Panc1 (cell line): ENCODE results near the gene DENND5B. TPM values are rescaled to one million over a fixed set of nuclear protein-coding genes. Genes with fewer than 3 reads are reported as not detected.

ENCODE experiments used
- ATAC-seq: fragments of 200-7000 bp; cut with Tn5 transposase; 2 replicates; pipeline ENCODE4 v1.9.1; 2020; ENCODE audit warnings: mild to moderate bottlenecking, moderate library complexity
- BruUV-seq: library from RNA; stranded (reverse); fragments of 400-500 nt; replicated peaks from 2 replicates; lab custom pipeline; 2021; lab: Mats Ljungman, UMichigan
- CTCF ChIA-PET: fragments of 300-600 bp; sonication (Branson Sonifier 250); formaldehyde crosslinking; loops from one replicate; lab custom pipeline; 2022; ENCODE audit warnings: antibody characterized with exemption; lab: Charles Lee
- POLR2A ChIA-PET: fragments of 300-600 bp; sonication (Branson Sonifier 250); formaldehyde crosslinking; loops from one replicate; lab custom pipeline; 2022; ENCODE audit warnings: antibody characterized with exemption; lab: Charles Lee
- DNase-seq: peaks from one replicate; pipeline ENCODE4 v3.0.0-alpha.2; 2010; ENCODE audit warnings: low read depth, low spot score
- H3K27ac ChIP-seq: 2 replicates; pipeline ENCODE4 v1.5.1; 2011; ENCODE audit warnings: mild to moderate bottlenecking, low read length, inconsistent platforms
- H3K27me3 ChIP-seq: fragments of 200-500 bp; sonication (Bioruptor generic); 2 replicates; pipeline ENCODE4 v1.6.0; 2014; ENCODE audit warnings: low read length, inconsistent platforms; ENCODE audit not compliant: control insufficient read depth, insufficient read depth
- H3K36me3 ChIP-seq: fragments of 200-500 bp; sonication (Bioruptor generic); 2 replicates; pipeline ENCODE4 v1.5.1; 2014; ENCODE audit warnings: inconsistent platforms, mild to moderate bottlenecking, low read length, moderate library complexity; ENCODE audit not compliant: control insufficient read depth, insufficient read depth
- H3K4me1 ChIP-seq: 2 replicates; pipeline ENCODE4 v1.5.1; 2011; ENCODE audit warnings: inconsistent platforms, mild to moderate bottlenecking, low read length, moderate library complexity; ENCODE audit not compliant: control insufficient read depth, insufficient read depth
- H3K4me3 ChIP-seq, 2 experiments: 2 replicates each; pipeline ENCODE4 v1.5.1; 2011 to 2012; ENCODE audit warnings: low read depth in 2 of 2, low read length in 2 of 2, mild to moderate bottlenecking in 2 of 2, inconsistent platforms in 1 of 2, moderate library complexity in 1 of 2
- H3K9me3 ChIP-seq: fragments of 200-500 bp; sonication (Bioruptor generic); 2 replicates; pipeline ENCODE4 v1.5.1; 2014; ENCODE audit warnings: low read depth, mild to moderate bottlenecking, inconsistent platforms, low read length, moderate library complexity; ENCODE audit not compliant: control insufficient read depth, insufficient read depth
- POLR2AphosphoS5 ChIP-seq: IDR thresholded peaks from 2 replicates; pipeline ENCODE4 v1.6.1; 2012; ENCODE audit warnings: mild to moderate bottlenecking, low read depth, low read length, moderate library complexity
- SIN3A ChIP-seq: IDR thresholded peaks from 2 replicates; pipeline ENCODE4 v1.6.1; 2012; ENCODE audit warnings: low read depth, mild to moderate bottlenecking, low read length, moderate library complexity, borderline replicate concordance; ENCODE audit not compliant: insufficient read depth
- TCF7L2 ChIP-seq: IDR thresholded peaks from 2 replicates; pipeline ENCODE4 v1.6.1; 2011; ENCODE audit warnings: mild to moderate bottlenecking, low read depth, low read length, inconsistent platforms
- in situ Hi-C: cut with HindIII; loops from 2 replicates; pipeline ENCODE4 v1.10.0; 2016; ENCODE audit warnings: low sequenced_read_pairs, low pct_unique_long_range_greater_than_20kb
- intact Hi-C: fragments of 100-400 bp; cut with micrococcal nuclease; formaldehyde crosslinking; loops from one replicate; pipeline ENCODE4 v1.10.0; 2022; ENCODE audit not compliant: unreplicated experiment
- total RNA-seq: library from RNA; stranded (reverse); gene quantifications from one replicate; pipeline ENCODE4 v1.2.1, GENCODE V29; 2021; ENCODE audit not compliant: unreplicated experiment
- TF ChIP-seq, protein P1 (sequence below), 2 experiments: IDR thresholded peaks; 2 replicates each; pipeline ENCODE4 v1.6.1; 2011 to 2012; ENCODE audit warnings: low read depth in 2 of 2, control low read depth in 1 of 2, low read length in 1 of 2, mild to moderate bottlenecking in 1 of 2, moderate library complexity in 1 of 2; ENCODE audit not compliant: insufficient read depth in 1 of 2
- TF ChIP-seq, protein P2 (sequence below): fragments of 450-650 bp; IDR thresholded peaks from 2 replicates; pipeline ENCODE4 v1.5.1; 2017; ENCODE audit warnings: mild to moderate bottlenecking

DENND5B gene
- total RNA-seq, 1 experiment from 2014 or later = 36.8 TPM

DNA sequence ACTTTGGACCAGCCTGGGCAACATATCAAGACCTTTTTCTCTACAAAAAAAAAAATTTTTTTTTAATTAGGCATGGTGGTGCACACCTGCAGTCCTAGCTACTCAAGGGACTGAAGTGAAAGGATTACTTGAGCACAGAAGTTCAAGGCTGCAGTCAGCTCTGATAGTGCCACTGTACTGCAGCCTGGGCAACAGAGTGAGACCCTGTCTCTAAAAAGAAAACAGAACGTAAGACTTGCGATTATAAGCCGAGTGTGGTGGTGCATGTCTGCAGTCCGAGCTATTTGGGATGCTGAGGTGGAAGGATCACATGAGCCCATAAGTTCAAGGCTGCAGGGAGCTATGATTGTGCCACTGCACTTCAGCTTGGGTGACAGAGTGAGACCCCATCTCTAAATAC is 76.0 kb downstream of the DENND5B start:
- Histone ChIP-seq H3K9me3 (no peaks in the 10 kb centered on the region), H3K4me1 (peaks cover 29% of the 10 kb centered on the region), H3K4me3 (no peak overlapping the region), H3K36me3 (no peaks in the 10 kb centered on the region), H3K27me3 (no peaks in the 10 kb centered on the region), H3K27ac (no peak overlapping the region)
- TF ChIP-seq SIN3A (no peak), POLR2AphosphoS5 (no peak), TCF7L2 (no peak)
- TF ChIP-seq, protein P1, sequence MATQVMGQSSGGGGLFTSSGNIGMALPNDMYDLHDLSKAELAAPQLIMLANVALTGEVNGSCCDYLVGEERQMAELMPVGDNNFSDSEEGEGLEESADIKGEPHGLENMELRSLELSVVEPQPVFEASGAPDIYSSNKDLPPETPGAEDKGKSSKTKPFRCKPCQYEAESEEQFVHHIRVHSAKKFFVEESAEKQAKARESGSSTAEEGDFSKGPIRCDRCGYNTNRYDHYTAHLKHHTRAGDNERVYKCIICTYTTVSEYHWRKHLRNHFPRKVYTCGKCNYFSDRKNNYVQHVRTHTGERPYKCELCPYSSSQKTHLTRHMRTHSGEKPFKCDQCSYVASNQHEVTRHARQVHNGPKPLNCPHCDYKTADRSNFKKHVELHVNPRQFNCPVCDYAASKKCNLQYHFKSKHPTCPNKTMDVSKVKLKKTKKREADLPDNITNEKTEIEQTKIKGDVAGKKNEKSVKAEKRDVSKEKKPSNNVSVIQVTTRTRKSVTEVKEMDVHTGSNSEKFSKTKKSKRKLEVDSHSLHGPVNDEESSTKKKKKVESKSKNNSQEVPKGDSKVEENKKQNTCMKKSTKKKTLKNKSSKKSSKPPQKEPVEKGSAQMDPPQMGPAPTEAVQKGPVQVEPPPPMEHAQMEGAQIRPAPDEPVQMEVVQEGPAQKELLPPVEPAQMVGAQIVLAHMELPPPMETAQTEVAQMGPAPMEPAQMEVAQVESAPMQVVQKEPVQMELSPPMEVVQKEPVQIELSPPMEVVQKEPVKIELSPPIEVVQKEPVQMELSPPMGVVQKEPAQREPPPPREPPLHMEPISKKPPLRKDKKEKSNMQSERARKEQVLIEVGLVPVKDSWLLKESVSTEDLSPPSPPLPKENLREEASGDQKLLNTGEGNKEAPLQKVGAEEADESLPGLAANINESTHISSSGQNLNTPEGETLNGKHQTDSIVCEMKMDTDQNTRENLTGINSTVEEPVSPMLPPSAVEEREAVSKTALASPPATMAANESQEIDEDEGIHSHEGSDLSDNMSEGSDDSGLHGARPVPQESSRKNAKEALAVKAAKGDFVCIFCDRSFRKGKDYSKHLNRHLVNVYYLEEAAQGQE (IDR thresholded peaks at IDR 0.05; ENCODE audit: insufficient read depth in 1 of 2, low read depth in 2 of 2, low read length in 1 of 2) = no peak
- TF ChIP-seq, protein P2, sequence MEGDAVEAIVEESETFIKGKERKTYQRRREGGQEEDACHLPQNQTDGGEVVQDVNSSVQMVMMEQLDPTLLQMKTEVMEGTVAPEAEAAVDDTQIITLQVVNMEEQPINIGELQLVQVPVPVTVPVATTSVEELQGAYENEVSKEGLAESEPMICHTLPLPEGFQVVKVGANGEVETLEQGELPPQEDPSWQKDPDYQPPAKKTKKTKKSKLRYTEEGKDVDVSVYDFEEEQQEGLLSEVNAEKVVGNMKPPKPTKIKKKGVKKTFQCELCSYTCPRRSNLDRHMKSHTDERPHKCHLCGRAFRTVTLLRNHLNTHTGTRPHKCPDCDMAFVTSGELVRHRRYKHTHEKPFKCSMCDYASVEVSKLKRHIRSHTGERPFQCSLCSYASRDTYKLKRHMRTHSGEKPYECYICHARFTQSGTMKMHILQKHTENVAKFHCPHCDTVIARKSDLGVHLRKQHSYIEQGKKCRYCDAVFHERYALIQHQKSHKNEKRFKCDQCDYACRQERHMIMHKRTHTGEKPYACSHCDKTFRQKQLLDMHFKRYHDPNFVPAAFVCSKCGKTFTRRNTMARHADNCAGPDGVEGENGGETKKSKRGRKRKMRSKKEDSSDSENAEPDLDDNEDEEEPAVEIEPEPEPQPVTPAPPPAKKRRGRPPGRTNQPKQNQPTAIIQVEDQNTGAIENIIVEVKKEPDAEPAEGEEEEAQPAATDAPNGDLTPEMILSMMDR = no peak
- in situ Hi-C loops = no loop called here
- CTCF ChIA-PET = interaction anchor here (0.6 kb wide), 1 partner anchor 9 kb away, joined by 3 read pairs; no protein-coding TSS in a partner anchor
- no TSS peak for BruUV-seq
- intact Hi-C loops = no loop called here
- DNase-seq = no peak
- POLR2A ChIA-PET = no interaction called here
- no peak for ATAC-seq

DNA sequence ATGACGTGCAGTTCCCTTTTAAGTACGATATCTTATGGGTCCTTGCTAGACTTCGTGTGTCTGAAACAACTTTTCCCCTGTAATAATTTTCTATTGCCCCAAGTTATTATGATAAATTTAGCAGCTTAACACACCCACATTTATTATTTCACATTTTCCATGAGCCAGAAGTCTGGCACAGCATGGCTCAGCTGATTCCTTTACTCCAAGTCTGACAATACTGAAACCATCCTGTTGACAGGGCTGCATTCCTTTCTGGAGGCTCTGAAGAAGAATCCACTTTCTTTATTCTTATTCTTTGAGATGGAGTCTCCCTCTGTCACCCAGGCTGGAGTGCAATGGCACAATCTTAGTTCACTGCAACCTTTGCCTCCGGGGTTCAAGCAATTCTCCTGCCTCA is 80.9 kb downstream of the DENND5B start:
- CTCF ChIA-PET = no interaction called here
- DNase-seq (no peak), ATAC-seq (no peak)
- BruUV-seq = no TSS peak
- no peaks in the 10 kb centered on the region for H3K36me3 ChIP-seq
- peaks cover 12% of the 10 kb centered on the region for H3K4me1 ChIP-seq
- intact Hi-C loops = no loop called here
- H3K4me3 ChIP-seq = no peak overlapping the region
- H3K27ac ChIP-seq = no peak overlapping the region
- peaks cover 5% of the 10 kb centered on the region; the same call in 1 of the 2 replicates for H3K9me3 ChIP-seq
- no peak for TF ChIP-seq SIN3A
- TF ChIP-seq POLR2AphosphoS5 = no peak
- TF ChIP-seq, protein P2 = no peak
- no peak for TF ChIP-seq TCF7L2
- TF ChIP-seq, protein P1 (IDR thresholded peaks at IDR 0.05; ENCODE audit: insufficient read depth in 1 of 2, low read depth in 2 of 2, low read length in 1 of 2) = no peak
- no peaks in the 10 kb centered on the region for H3K27me3 ChIP-seq
- in situ Hi-C loops = no loop called here
- POLR2A ChIA-PET = no interaction called here
